ENCODE data around the gene CLCC1.

- TF ChIP-seq CTCF (IDR thresholded peaks at IDR 0.05; ENCODE audit: poor library complexity, severe bottlenecking) (no peak), EP300 (conservative IDR thresholded peaks at IDR 0.05; ENCODE audit: poor library complexity, severe bottlenecking) (no peak), EZH2 (IDR thresholded peaks at IDR 0.05; ENCODE audit: borderline replicate concordance, insufficient read depth, low read length, poor library complexity, severe bottlenecking) (no peak), MXI1 (conservative IDR thresholded peaks at IDR 0.05; ENCODE audit: poor library complexity, severe bottlenecking) (no peak), POLR2AphosphoS5 (IDR thresholded peaks at IDR 0.05) (no peak), SMC3 (conservative IDR thresholded peaks at IDR 0.05; ENCODE audit: poor library complexity) (no peak), RAD21 (conservative IDR thresholded peaks at IDR 0.05) (no peak)
Observed at GRCh38 chr1:108949044-108949443, 14.2 kb downstream of the CLCC1 start.

All from neural cell (in vitro differentiated cells).